DND-41 (cell line): ENCODE data around the gene SRCIN1.

ENCODE experiments used
- ATAC-seq: fragments of 200-7000 bp; cut with Tn5 transposase; 3 replicates; pipeline ENCODE4 v1.9.1; 2021; ENCODE audit warnings: low read depth; ENCODE audit not compliant: insufficient read depth
- DNase-seq: peaks from one replicate; pipeline ENCODE4 v3.0.0-alpha.2; 2020
- H2AFZ ChIP-seq: 2 replicates; pipeline ENCODE4 v1.6.0; 2012; ENCODE audit warnings: low read depth, low read length
- H3K27ac ChIP-seq: 2 replicates; pipeline ENCODE4 v1.5.1; 2012; ENCODE audit warnings: low read length, inconsistent platforms
- H3K27me3 ChIP-seq: fragments of 200-600 bp; sonication (generic); 2 replicates; pipeline ENCODE4 v1.6.0; 2012; ENCODE audit warnings: low read length, mild to moderate bottlenecking, inconsistent platforms; ENCODE audit not compliant: insufficient read depth, poor library complexity
- H3K36me3 ChIP-seq: 2 replicates; pipeline ENCODE4 v1.5.1; 2012; ENCODE audit warnings: low read length, inconsistent platforms; ENCODE audit not compliant: insufficient read depth
- H3K4me1 ChIP-seq: 2 replicates; pipeline ENCODE4 v1.5.1; 2012; ENCODE audit warnings: mild to moderate bottlenecking, low read length; ENCODE audit not compliant: insufficient read depth
- H3K4me2 ChIP-seq: 2 replicates; pipeline ENCODE4 v1.6.0; 2012; ENCODE audit warnings: mild to moderate bottlenecking, moderate library complexity, low read length, inconsistent platforms; ENCODE audit not compliant: insufficient read depth
- H3K4me3 ChIP-seq, 2 experiments: fragments of 200-600 bp in 1 of 2; shearing (Covaris generic) in 1 of 2; 2 replicates each; pipeline ENCODE4 v1.5.1; 2012 to 2016; ENCODE audit warnings: inconsistent platforms in 2 of 2, low read length in 2 of 2, mild to moderate bottlenecking in 2 of 2, low read depth in 1 of 2, moderate library complexity in 1 of 2
- H3K79me2 ChIP-seq: 2 replicates; pipeline ENCODE4 v1.6.0; 2012; ENCODE audit warnings: low read length, inconsistent platforms; ENCODE audit not compliant: insufficient read depth
- H3K9ac ChIP-seq: 2 replicates; pipeline ENCODE4 v1.6.0; 2012; ENCODE audit warnings: low read depth, mild to moderate bottlenecking, inconsistent platforms, low read length, moderate library complexity
- H3K9me3 ChIP-seq: 2 replicates; pipeline ENCODE4 v1.5.1; 2012; ENCODE audit warnings: low read length, moderate library complexity, mild to moderate bottlenecking, inconsistent platforms; ENCODE audit not compliant: insufficient read depth, severe bottlenecking
- H4K20me1 ChIP-seq: 2 replicates; pipeline ENCODE4 v1.6.0; 2012; ENCODE audit warnings: low read length; ENCODE audit not compliant: insufficient read depth
- EZH2 ChIP-seq: IDR thresholded peaks from 3 replicates; pipeline ENCODE4 v1.6.1; 2012; ENCODE audit warnings: borderline replicate concordance, low read depth, mild to moderate bottlenecking, moderate library complexity, low read length, inconsistent platforms; ENCODE audit not compliant: severe bottlenecking
- TF ChIP-seq, protein P1 (sequence below): IDR thresholded peaks from 2 replicates; pipeline ENCODE4 v1.5.1; 2012; ENCODE audit warnings: borderline replicate concordance, low read length, moderate library complexity, mild to moderate bottlenecking; ENCODE audit not compliant: poor library complexity, severe bottlenecking; ENCODE audit errors: extremely low read depth

The SRCIN1 gene

DNA sequence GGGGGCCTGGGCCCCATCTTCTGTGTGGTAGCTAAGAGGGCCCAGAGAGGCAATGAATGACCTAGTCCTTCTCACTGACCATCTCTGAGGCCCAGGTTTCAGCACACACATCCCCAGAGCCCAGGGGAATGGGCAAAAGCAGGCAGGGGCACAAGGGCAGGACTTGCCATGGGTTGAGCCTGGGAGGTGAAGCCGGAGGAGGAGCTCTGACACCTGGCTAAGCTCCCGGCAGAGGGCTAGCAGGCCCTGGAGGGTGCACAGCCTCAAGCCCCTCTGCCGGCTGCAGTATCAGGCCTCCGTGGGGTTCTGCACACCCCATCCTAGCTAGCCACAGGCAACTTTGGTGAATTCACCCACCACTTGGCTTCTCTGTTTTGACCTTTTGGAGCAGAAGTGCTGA is 5.3 kb downstream of the SRCIN1 start:
- Histone ChIP-seq H3K9me3 (no peaks in the 10 kb centered on the region), H3K4me3 (no peak overlapping the region), H3K27me3 (peaks cover 4% of the 10 kb centered on the region), H3K4me2 (no peak overlapping the region), H4K20me1 (peaks cover 12% of the 10 kb centered on the region), H3K9ac (no peak overlapping the region), H3K4me1 (peaks cover 6% of the 10 kb centered on the region; the same call in 1 of the 2 replicates), H3K36me3 (no peaks in the 10 kb centered on the region), H2AFZ (no peak overlapping the region), H3K27ac (no peak overlapping the region), H3K79me2 (no peaks in the 10 kb centered on the region)
- no peak for ATAC-seq
- TF ChIP-seq EZH2 = no peak
- TF ChIP-seq, protein P1, sequence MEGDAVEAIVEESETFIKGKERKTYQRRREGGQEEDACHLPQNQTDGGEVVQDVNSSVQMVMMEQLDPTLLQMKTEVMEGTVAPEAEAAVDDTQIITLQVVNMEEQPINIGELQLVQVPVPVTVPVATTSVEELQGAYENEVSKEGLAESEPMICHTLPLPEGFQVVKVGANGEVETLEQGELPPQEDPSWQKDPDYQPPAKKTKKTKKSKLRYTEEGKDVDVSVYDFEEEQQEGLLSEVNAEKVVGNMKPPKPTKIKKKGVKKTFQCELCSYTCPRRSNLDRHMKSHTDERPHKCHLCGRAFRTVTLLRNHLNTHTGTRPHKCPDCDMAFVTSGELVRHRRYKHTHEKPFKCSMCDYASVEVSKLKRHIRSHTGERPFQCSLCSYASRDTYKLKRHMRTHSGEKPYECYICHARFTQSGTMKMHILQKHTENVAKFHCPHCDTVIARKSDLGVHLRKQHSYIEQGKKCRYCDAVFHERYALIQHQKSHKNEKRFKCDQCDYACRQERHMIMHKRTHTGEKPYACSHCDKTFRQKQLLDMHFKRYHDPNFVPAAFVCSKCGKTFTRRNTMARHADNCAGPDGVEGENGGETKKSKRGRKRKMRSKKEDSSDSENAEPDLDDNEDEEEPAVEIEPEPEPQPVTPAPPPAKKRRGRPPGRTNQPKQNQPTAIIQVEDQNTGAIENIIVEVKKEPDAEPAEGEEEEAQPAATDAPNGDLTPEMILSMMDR = no peak
- no peak for DNase-seq

DNA sequence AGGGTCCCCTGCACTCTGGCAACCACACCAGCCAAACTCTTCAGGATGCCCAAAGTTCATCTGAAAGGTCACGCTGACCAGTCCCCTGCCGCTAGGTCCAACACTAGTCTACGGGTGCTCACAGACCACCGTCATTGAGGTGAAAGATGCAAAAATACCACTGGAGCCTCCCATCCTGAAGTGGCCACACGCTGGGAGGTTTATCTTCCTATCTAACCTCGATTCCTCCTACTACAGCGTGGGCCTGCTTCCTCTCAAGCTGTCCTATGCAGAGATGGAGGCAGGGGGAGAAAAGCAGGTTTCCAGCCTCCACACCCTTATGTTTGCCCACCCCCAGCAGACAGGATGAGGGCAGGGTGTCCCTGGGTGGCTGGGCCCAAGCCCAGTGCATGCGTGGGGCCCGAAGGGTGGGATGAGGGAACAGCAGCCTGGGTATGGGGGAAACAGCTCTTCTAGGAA is 6.3 kb downstream of the SRCIN1 start:
- H3K9ac ChIP-seq = no peak overlapping the region
- TF ChIP-seq, protein P1 = no peak
- no peak for TF ChIP-seq EZH2
- no peaks in the 10 kb centered on the region for H3K9me3 ChIP-seq
- no peaks in the 10 kb centered on the region for H3K4me1 ChIP-seq
- H3K79me2 ChIP-seq = no peaks in the 10 kb centered on the region
- H3K4me3 ChIP-seq = no peak overlapping the region
- H3K4me2 ChIP-seq = no peak overlapping the region
- H3K27me3 ChIP-seq = no peaks in the 10 kb centered on the region
- H3K36me3 ChIP-seq = no peaks in the 10 kb centered on the region
- DNase-seq (no peak), ATAC-seq (no peak)
- H3K27ac ChIP-seq = no peak overlapping the region
- H4K20me1 ChIP-seq = peaks cover 13% of the 10 kb centered on the region
- H2AFZ ChIP-seq = no peak overlapping the region

- no peak overlapping the region for H3K9ac ChIP-seq
- no peak overlapping the region for H3K4me3 ChIP-seq
- H3K9me3 ChIP-seq = no peaks in the 10 kb centered on the region
- H3K27ac ChIP-seq = no peak overlapping the region
- no peak overlapping the region for H3K4me2 ChIP-seq
- no peaks in the 10 kb centered on the region for H3K36me3 ChIP-seq
- no peak for DNase-seq
- peaks cover 16% of the 10 kb centered on the region for H4K20me1 ChIP-seq
- no peaks in the 10 kb centered on the region for H3K79me2 ChIP-seq
- no peaks in the 10 kb centered on the region for H3K27me3 ChIP-seq
- no peak for ATAC-seq
- TF ChIP-seq, protein P1 = no peak
- TF ChIP-seq EZH2 = no peak
- H3K4me1 ChIP-seq = no peaks in the 10 kb centered on the region
- no peak overlapping the region for H2AFZ ChIP-seq
Measured at GRCh38 chr17:38598995-38599394, 6.8 kb downstream of the SRCIN1 start.

- H3K4me2 ChIP-seq = no peak overlapping the region
- H3K27me3 ChIP-seq = no peaks in the 10 kb centered on the region
- H3K9me3 ChIP-seq = no peaks in the 10 kb centered on the region
- H3K9ac ChIP-seq = no peak overlapping the region
- no peak overlapping the region for H3K27ac ChIP-seq
- TF ChIP-seq, protein P1 = no peak
- TF ChIP-seq EZH2 = no peak
- H2AFZ ChIP-seq = no peak overlapping the region
- H3K36me3 ChIP-seq = no peaks in the 10 kb centered on the region
- H3K4me1 ChIP-seq = no peaks in the 10 kb centered on the region
- H3K4me3 ChIP-seq = no peak overlapping the region
- ATAC-seq (peak; percentile 94), DNase-seq (peak; percentile 84)
- H4K20me1 ChIP-seq = peaks cover 17% of the 10 kb centered on the region
- H3K79me2 ChIP-seq = no peaks in the 10 kb centered on the region
Measured at GRCh38 chr17:38598536-38598935, 7.2 kb downstream of the SRCIN1 start.
